ENCODE results near the gene NIT1. TPM values are rescaled to one million over a fixed set of nuclear protein-coding genes. Genes with fewer than 3 reads are reported as not detected.

NIT1 gene
- total and polyA plus RNA-seq, 9 of the 15 experiments (the other 6 are each of a cell fraction or from before 2014, with no cell fraction given), result 18.4 to 76.0 (median 33.7) TPM

- no peak for TF ChIP-seq CHD7 (IDR thresholded peaks at IDR 0.05; ENCODE audit: low read depth, low read length)
- TF ChIP-seq E2F4 (CRISPR knock-in tag; IDR thresholded peaks at IDR 0.05; ENCODE audit: low read depth), result no peak
- no peak for TF ChIP-seq NCOA6 (IDR thresholded peaks at IDR 0.05)
- no peak for TF ChIP-seq ZNF766 (CRISPR knock-in tag; conservative IDR thresholded peaks at IDR 0.05)
- no peak for TF ChIP-seq NBN (IDR thresholded peaks at IDR 0.05; ENCODE audit: low read depth)
- TF ChIP-seq, protein P1, sequence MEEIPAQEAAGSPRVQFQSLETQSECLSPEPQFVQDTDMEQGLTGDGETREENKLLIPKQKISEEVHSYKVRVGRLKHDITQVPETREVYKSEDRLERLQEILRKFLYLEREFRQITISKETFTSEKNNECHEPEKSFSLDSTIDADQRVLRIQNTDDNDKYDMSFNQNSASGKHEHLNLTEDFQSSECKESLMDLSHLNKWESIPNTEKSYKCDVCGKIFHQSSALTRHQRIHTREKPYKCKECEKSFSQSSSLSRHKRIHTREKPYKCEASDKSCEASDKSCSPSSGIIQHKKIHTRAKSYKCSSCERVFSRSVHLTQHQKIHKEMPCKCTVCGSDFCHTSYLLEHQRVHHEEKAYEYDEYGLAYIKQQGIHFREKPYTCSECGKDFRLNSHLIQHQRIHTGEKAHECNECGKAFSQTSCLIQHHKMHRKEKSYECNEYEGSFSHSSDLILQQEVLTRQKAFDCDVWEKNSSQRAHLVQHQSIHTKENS (CRISPR knock-in tag; IDR thresholded peaks at IDR 0.05), result no peak
- no peak for TF ChIP-seq MEF2D (tag; conservative IDR thresholded peaks at IDR 0.05; ENCODE audit: low read depth)
- no peak for TF ChIP-seq FOXO4 (CRISPR knock-in tag; IDR thresholded peaks at IDR 0.05)
- no peak for TF ChIP-seq SIN3A (IDR thresholded peaks at IDR 0.05; ENCODE audit: borderline replicate concordance in 2 of 2, control insufficient read depth in 1 of 2, low read depth in 2 of 2, low read length in 2 of 2)
- no peak for TF ChIP-seq ARNT (IDR thresholded peaks at IDR 0.05)
- peak; percentile 84 for TF ChIP-seq JUND (IDR thresholded peaks at IDR 0.05; ENCODE audit: borderline replicate concordance, low read depth, low read length)
- TF ChIP-seq JUND (tag; IDR thresholded peaks at IDR 0.05; ENCODE audit: borderline replicate concordance, low read depth, low read length), result peak; percentile 89; the same call in 2 of the 3 replicates
Observed at GRCh38 chr1:161082996-161083747, 34.7 kb upstream of the NIT1 start (continued).

Data from K562 (cell line).